Erythroblast (primary cell): ENCODE results near the gene EID1.
"Not testable (repeated sequence)": the region's sequence is repeated elsewhere in the genome, so short reads cannot be mapped to it uniquely, and the experiment has no call there.

Experiments
- DNase-seq, 2 experiments: peaks; one replicate each; lab custom pipeline; 2025; lab: John Stamatoyannopoulos, UW
- GATA1 ChIP-seq: IDR thresholded peaks from 2 replicates; pipeline ENCODE4 v1.6.1; 2011; ENCODE audit warnings: low read depth, mild to moderate bottlenecking, control low read depth, low read length, moderate library complexity
- POLR2A ChIP-seq: IDR thresholded peaks from 2 replicates; pipeline ENCODE4 v1.6.1; 2011; ENCODE audit warnings: mild to moderate bottlenecking, low read length

The EID1 gene

GRCh38 chr15:48905847-48906246 lies 27.9 kb downstream of the EID1 start:
- no peak for TF ChIP-seq POLR2A
- no peak for TF ChIP-seq GATA1
- DNase-seq: no peak

- not testable (repeated sequence) for DNase-seq
Measured at GRCh38 chr15:48909313-48909712, 31.4 kb downstream of the EID1 start.

- DNase-seq: not testable (repeated sequence)
Measured at GRCh38 chr15:48910554-48910953, 32.6 kb downstream of the EID1 start.

GRCh38 chr15:48913141-48913540 lies 35.2 kb downstream of the EID1 start:
- no peak for DNase-seq
- TF ChIP-seq POLR2A: no peak
- TF ChIP-seq GATA1: no peak

GRCh38 chr15:48914717-48915116 lies 36.8 kb downstream of the EID1 start:
- peak in 1 of 2 experiments; percentile 8 for DNase-seq
- no peak for TF ChIP-seq POLR2A
- TF ChIP-seq GATA1: no peak

GRCh38 chr15:48915861-48916260 lies 37.9 kb downstream of the EID1 start:
- TF ChIP-seq GATA1: no peak
- TF ChIP-seq POLR2A: no peak
- DNase-seq: no peak

- no peak for DNase-seq
- no peak for TF ChIP-seq GATA1
- no peak for TF ChIP-seq POLR2A
Measured at GRCh38 chr15:48916721-48917120, 38.8 kb downstream of the EID1 start.

- DNase-seq: no peak
- TF ChIP-seq GATA1: no peak
- no peak for TF ChIP-seq POLR2A
Measured at GRCh38 chr15:48922046-48922445, 44.1 kb downstream of the EID1 start.

GRCh38 chr15:48924528-48925393 lies 46.8 kb downstream of the EID1 start:
- TF ChIP-seq GATA1 (no peak), POLR2A (no peak)
- DNase-seq: no peak

- TF ChIP-seq GATA1 (no peak), POLR2A (no peak)
Measured at GRCh38 chr15:48925714-48926223, 47.8 kb downstream of the EID1 start.

GRCh38 chr15:48928877-48929538 lies 51.1 kb downstream of the EID1 start:
- no peak for DNase-seq
- TF ChIP-seq POLR2A: no peak
- no peak for TF ChIP-seq GATA1

More at GRCh38 chr15:48925714-48926223, 47.8 kb downstream of the EID1 start:
- DNase-seq: peak in 1 of 2 experiments; percentile 36

GRCh38 chr15:48929661-48930060 lies 51.7 kb downstream of the EID1 start:
- TF ChIP-seq GATA1 (no peak), POLR2A (no peak)
- no peak for DNase-seq
